Subcutaneous abdominal adipose tissue (tissue), 5 donors: Measurements from ENCODE around the gene LMBR1.

Experiments used
- H3K27ac ChIP-seq: one replicate; pipeline ENCODE4 v1.7.0; 2013; ENCODE audit warnings: low read depth, mild to moderate bottlenecking, inconsistent platforms, low read length, moderate library complexity
- H3K27me3 ChIP-seq, 5 donors: one replicate each; pipeline ENCODE4 v1.7.0; 2013; ENCODE audit warnings: low read length in 5 of 5, inconsistent platforms in 1 of 5; ENCODE audit not compliant: control insufficient read depth in 5 of 5, insufficient read depth in 4 of 5
- H3K36me3 ChIP-seq, 5 donors: one replicate each; pipeline ENCODE4 v1.7.0; 2013; ENCODE audit warnings: low read length in 5 of 5; ENCODE audit not compliant: control insufficient read depth in 5 of 5, insufficient read depth in 5 of 5
- H3K4me1 ChIP-seq, 5 donors: one replicate each; pipeline ENCODE4 v1.7.0; 2013; ENCODE audit warnings: low read length in 5 of 5, mild to moderate bottlenecking in 3 of 5, moderate library complexity in 1 of 5; ENCODE audit not compliant: control insufficient read depth in 5 of 5, insufficient read depth in 5 of 5
- H3K4me3 ChIP-seq, 5 donors: one replicate each; pipeline ENCODE4 v1.7.0; 2013; ENCODE audit warnings: low read length in 5 of 5, low read depth in 1 of 5
- H3K9ac ChIP-seq, 5 donors: one replicate each; pipeline ENCODE4 v1.7.0; 2013; ENCODE audit warnings: low read length in 5 of 5, mild to moderate bottlenecking in 4 of 5, moderate library complexity in 3 of 5
- H3K9me3 ChIP-seq, 5 donors: one replicate each; pipeline ENCODE4 v1.7.0; 2013; ENCODE audit warnings: low read length in 5 of 5; ENCODE audit not compliant: control insufficient read depth in 5 of 5
- donor health status: healthy.
- donor health status: healthy.
- donor health status: healthy.
- donor health status: healthy.
- donor health status: healthy.

Gene LMBR1

GRCh38 chr7:156673454-156673853 is 219.5 kb downstream of the LMBR1 start:
- Histone ChIP-seq H3K4me3 (no peak overlapping the region), H3K27ac (no peak overlapping the region), H3K9ac (no peak overlapping the region), H3K4me1 (no peaks in the 10 kb centered on the region), H3K9me3 (no peaks in the 10 kb centered on the region), H3K27me3 (no peaks in the 10 kb centered on the region), H3K36me3 (peaks cover 0 to 59% (median 35%) of the 10 kb centered on the region in 5 donors)

- no peak overlapping the region for H3K9ac ChIP-seq
- no peak overlapping the region for H3K4me3 ChIP-seq
- no peaks in the 10 kb centered on the region for H3K4me1 ChIP-seq
- H3K27ac ChIP-seq = no peak overlapping the region
- H3K9me3 ChIP-seq = no peaks in the 10 kb centered on the region
- no peaks in the 10 kb centered on the region for H3K27me3 ChIP-seq
- peaks cover 0 to 21% (median 9%) of the 10 kb centered on the region in 5 donors for H3K36me3 ChIP-seq
Observed at GRCh38 chr7:156669035-156669828, 223.8 kb downstream of the LMBR1 start.

- H3K27me3 ChIP-seq = no peaks in the 10 kb centered on the region
- no peaks in the 10 kb centered on the region for H3K9me3 ChIP-seq
- no peak overlapping the region for H3K9ac ChIP-seq
- H3K36me3 ChIP-seq = peaks cover 0 to 17% (median 9%) of the 10 kb centered on the region in 5 donors
- no peak overlapping the region for H3K27ac ChIP-seq
- H3K4me3 ChIP-seq = no peak overlapping the region
- no peaks in the 10 kb centered on the region for H3K4me1 ChIP-seq
Observed at GRCh38 chr7:156668130-156668741, 224.7 kb downstream of the LMBR1 start.

GRCh38 chr7:156667110-156667426 is 225.9 kb downstream of the LMBR1 start:
- H3K27ac ChIP-seq = no peak overlapping the region

GRCh38 chr7:156666368-156667109 is 226.4 kb downstream of the LMBR1 start:
- no peaks in the 10 kb centered on the region for H3K27me3 ChIP-seq
- H3K4me3 ChIP-seq = no peak overlapping the region
- H3K9me3 ChIP-seq = no peaks in the 10 kb centered on the region
- H3K4me1 ChIP-seq = no peaks in the 10 kb centered on the region
- no peak overlapping the region for H3K27ac ChIP-seq
- H3K9ac ChIP-seq = no peak overlapping the region
- H3K36me3 ChIP-seq = peaks cover 0 to 9% (median 5%) of the 10 kb centered on the region in 5 donors

More at GRCh38 chr7:156667110-156667426, 225.9 kb downstream of the LMBR1 start:
- no peaks in the 10 kb centered on the region for H3K27me3 ChIP-seq
- no peaks in the 10 kb centered on the region for H3K9me3 ChIP-seq
- H3K4me3 ChIP-seq = no peak overlapping the region
- H3K9ac ChIP-seq = no peak overlapping the region
- peaks cover 0 to 10% (median 6%) of the 10 kb centered on the region in 5 donors for H3K36me3 ChIP-seq
- H3K4me1 ChIP-seq = no peaks in the 10 kb centered on the region

- Histone ChIP-seq H3K27ac (no peak overlapping the region), H3K4me3 (no peak overlapping the region), H3K36me3 (peaks cover 0 to 7% (median 0%) of the 10 kb centered on the region in 5 donors), H3K9me3 (no peaks in the 10 kb centered on the region), H3K9ac (no peak overlapping the region), H3K27me3 (no peaks in the 10 kb centered on the region), H3K4me1 (no peaks in the 10 kb centered on the region)
Observed at GRCh38 chr7:156665101-156665500, 227.9 kb downstream of the LMBR1 start.

GRCh38 chr7:156662277-156662676 is 230.7 kb downstream of the LMBR1 start:
- Histone ChIP-seq H3K9me3 (no peaks in the 10 kb centered on the region), H3K27me3 (peaks cover 0 to 9% (median 3%) of the 10 kb centered on the region in 5 donors), H3K36me3 (no peaks in the 10 kb centered on the region), H3K4me1 (no peaks in the 10 kb centered on the region), H3K4me3 (no peak overlapping the region), H3K9ac (no peak overlapping the region), H3K27ac (no peak overlapping the region)

- H3K27ac ChIP-seq = no peak overlapping the region
- H3K27me3 ChIP-seq = peaks cover 0 to 10% (median 5%) of the 10 kb centered on the region in 5 donors
- H3K4me3 ChIP-seq = no peak overlapping the region
Observed at GRCh38 chr7:156661637-156662036, 231.3 kb downstream of the LMBR1 start.

GRCh38 chr7:156659961-156660360 is 233.0 kb downstream of the LMBR1 start:
- no peak overlapping the region for H3K27ac ChIP-seq
- H3K4me1 ChIP-seq = no peaks in the 10 kb centered on the region
- no peaks in the 10 kb centered on the region for H3K36me3 ChIP-seq
- H3K9ac ChIP-seq = no peak overlapping the region
- H3K27me3 ChIP-seq = peaks cover 0 to 18% (median 7%) of the 10 kb centered on the region in 5 donors
- no peaks in the 10 kb centered on the region for H3K9me3 ChIP-seq
- no peak overlapping the region for H3K4me3 ChIP-seq

More at GRCh38 chr7:156661637-156662036, 231.3 kb downstream of the LMBR1 start:
- Histone ChIP-seq H3K4me1 (no peaks in the 10 kb centered on the region), H3K9me3 (no peaks in the 10 kb centered on the region), H3K36me3 (no peaks in the 10 kb centered on the region), H3K9ac (no peak overlapping the region)

- no peak overlapping the region for H3K4me3 ChIP-seq
Observed at GRCh38 chr7:156659203-156659602, 233.8 kb downstream of the LMBR1 start.

More at GRCh38 chr7:156659203-156659602, 233.8 kb downstream of the LMBR1 start:
- H3K36me3 ChIP-seq = no peaks in the 10 kb centered on the region
- no peaks in the 10 kb centered on the region for H3K9me3 ChIP-seq
- H3K27ac ChIP-seq = no peak overlapping the region
- H3K27me3 ChIP-seq = peaks cover 3 to 20% (median 9%) of the 10 kb centered on the region in 5 donors
- H3K4me1 ChIP-seq = no peaks in the 10 kb centered on the region
- no peak overlapping the region for H3K9ac ChIP-seq
